GM12891 (cell line): Measurements from ENCODE around the gene ATRN.

Source experiments
- POLR2A ChIP-seq: IDR thresholded peaks from 2 replicates; pipeline ENCODE4 v1.6.1; 2011; ENCODE audit warnings: low read depth, low read length, control low read depth
- POLR2AphosphoS5 ChIP-seq: IDR thresholded peaks from 2 replicates; pipeline ENCODE4 v1.6.1; 2011; ENCODE audit warnings: low read depth, low read length, control low read depth
- SPI1 ChIP-seq: IDR thresholded peaks from 2 replicates; pipeline ENCODE4 v1.6.1; 2011; ENCODE audit warnings: low read depth, low read length, control low read depth
- TAF1 ChIP-seq: IDR thresholded peaks from 2 replicates; pipeline ENCODE4 v1.6.1; 2011; ENCODE audit warnings: low read depth, low read length, control low read depth

DNA sequence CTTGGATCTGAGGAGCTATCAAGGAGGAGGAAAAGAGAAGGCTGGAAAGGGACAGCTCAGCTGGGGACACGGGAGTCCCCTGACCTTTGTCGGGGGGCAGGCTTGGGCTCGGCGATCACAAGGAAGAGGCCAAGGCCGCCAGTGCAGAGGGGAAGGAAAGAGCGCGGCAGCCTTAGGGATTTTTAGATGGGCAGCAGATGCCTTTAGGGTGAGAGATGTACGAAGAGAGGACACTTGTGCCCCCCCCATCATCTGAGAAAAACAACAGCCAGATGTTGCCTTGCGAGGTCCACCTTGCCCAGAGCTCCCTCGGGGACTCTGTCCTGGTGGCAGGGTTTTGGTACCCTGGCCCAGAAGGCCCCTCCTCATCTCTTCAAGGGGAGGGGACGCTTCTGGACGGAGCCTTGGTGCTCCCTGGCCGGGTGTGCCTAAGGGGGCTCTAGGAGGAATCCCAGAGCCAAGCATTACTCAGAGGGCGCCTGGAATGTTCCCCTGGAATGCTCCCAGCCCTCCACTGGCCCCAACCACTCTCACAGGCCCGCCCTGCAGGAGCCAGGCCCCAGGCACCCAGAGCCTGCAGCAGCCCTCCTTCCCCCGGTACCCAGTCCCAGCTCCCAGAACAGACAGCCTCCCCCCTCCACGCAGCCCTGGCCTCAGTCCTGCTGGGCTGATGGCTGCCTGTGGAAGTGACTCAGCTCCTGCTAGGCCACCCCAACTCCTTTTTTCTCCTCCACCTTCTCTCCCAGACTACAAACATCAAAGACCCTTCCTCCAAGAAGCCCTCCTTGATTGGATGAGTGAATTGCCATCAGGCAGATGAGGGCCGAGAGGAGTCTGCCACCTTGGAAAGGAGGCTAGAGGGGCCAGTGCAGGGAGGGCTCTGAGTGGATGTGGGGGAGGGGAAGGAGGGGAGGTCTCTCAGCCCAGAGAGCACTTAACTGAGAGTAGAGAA, 209.2 kb downstream of the ATRN start:
- TF ChIP-seq SPI1 (no peak), POLR2A (no peak), TAF1 (no peak), POLR2AphosphoS5 (no peak)
